B cell (primary cell): ENCODE data around the gene PHF24. TPM values are rescaled to one million over a fixed set of nuclear protein-coding genes. Genes with fewer than 3 reads are reported as not detected.
"Not testable (repeated sequence)": the region's sequence is repeated elsewhere in the genome, so short reads cannot be mapped to it uniquely, and the experiment has no call there.

Experiments used
- ATAC-seq: fragments of 200-7000 bp; cut with Tn5 transposase; one replicate; pipeline ENCODE4 v1.10.0; 2021; ENCODE audit warnings: low read depth, mild to moderate bottlenecking, moderate number of reproducible peaks, moderate library complexity
- CTCF ChIA-PET: fragments of 350-600 bp; sonication (Branson Sonifier 250); formaldehyde crosslinking; loops from one replicate; lab custom pipeline; 2021; ENCODE audit warnings: antibody characterized with exemption, inconsistent platforms; lab: Charles Lee
- POLR2A ChIA-PET: fragments of 350-600 bp; sonication (Branson Sonifier 250); formaldehyde crosslinking; loops from one replicate; lab custom pipeline; 2021; ENCODE audit warnings: antibody characterized with exemption; lab: Charles Lee
- DNase-seq: peaks from one replicate; pipeline ENCODE4 v3.0.0; 2013
- H2AFZ ChIP-seq: 2 replicates; pipeline ENCODE4 v1.6.1; 2012; ENCODE audit warnings: mild to moderate bottlenecking, low read depth, low read length; ENCODE audit not compliant: insufficient read depth, poor library complexity, severe bottlenecking
- H3K27ac ChIP-seq, 2 donors: 1 replicate in 1 of 2; 2 replicates in 1 of 2; pipeline ENCODE4 v1.5.1; 2012 to 2013; ENCODE audit warnings: low read length in 2 of 2, mild to moderate bottlenecking in 2 of 2, moderate library complexity in 1 of 2
- H3K27me3 ChIP-seq, 4 experiments: fragments of 200-600 bp in 1 of 4; sonication (generic) in 1 of 4; replicated peaks in 1 of 4; 1 replicate in 2 of 4; 2 replicates in 2 of 4; pipeline versions ENCODE4 v1.6.1 to v1.7.0; 2013 to 2016; ENCODE audit warnings: low read length in 3 of 4, mild to moderate bottlenecking in 2 of 4, mixed read lengths in 1 of 4, moderate library complexity in 1 of 4; ENCODE audit not compliant: insufficient read depth in 4 of 4, control insufficient read depth in 3 of 4; ENCODE audit errors: control extremely low read depth in 1 of 4
- H3K36me3 ChIP-seq, 2 experiments: replicated peaks in 1 of 2; 1 replicate in 1 of 2; 2 replicates in 1 of 2; pipeline versions ENCODE4 v1.6.1 to v1.7.1; 2013; ENCODE audit warnings: low read length in 1 of 2; ENCODE audit not compliant: insufficient read depth in 2 of 2, control insufficient read depth in 1 of 2; ENCODE audit errors: control extremely low read depth in 1 of 2, extremely low read depth in 1 of 2
- H3K4me1 ChIP-seq, 2 donors: fragments of 200-600 bp in 1 of 2; sonication (generic) in 1 of 2; 1 replicate in 1 of 2; 2 replicates in 1 of 2; pipeline versions ENCODE4 v1.5.1 to v1.6.1; 2013 to 2017; ENCODE audit warnings: low read length in 2 of 2; ENCODE audit not compliant: control insufficient read depth in 2 of 2, insufficient read depth in 2 of 2
- H3K4me2 ChIP-seq: replicated peaks from 2 replicates; pipeline ENCODE3; 2012; ENCODE audit warnings: mild to moderate bottlenecking, low read depth, low read length; ENCODE audit not compliant: poor library complexity, severe bottlenecking
- H3K4me3 ChIP-seq, 5 experiments: fragments of 200-600 bp in 1 of 5; sonication (generic) in 1 of 5; 1 replicate in 3 of 5; 2 replicates in 2 of 5; pipeline versions ENCODE4 v1.5.1 to v1.7.0; 2011 to 2016; ENCODE audit warnings: low read length in 4 of 5, mild to moderate bottlenecking in 4 of 5, low read depth in 2 of 5, control low read depth in 1 of 5, moderate library complexity in 1 of 5; ENCODE audit not compliant: insufficient read depth in 1 of 5; ENCODE audit errors: control extremely low read depth in 1 of 5, extremely low read depth in 1 of 5
- H3K79me2 ChIP-seq: fragments of 200-600 bp; sonication (generic); one replicate; pipeline ENCODE4 v1.6.0; 2016; ENCODE audit warnings: low read length; ENCODE audit not compliant: control insufficient read depth, insufficient read depth
- H3K9ac ChIP-seq: fragments of 200-600 bp; sonication (generic); 2 replicates; pipeline ENCODE4 v1.6.1; 2017; ENCODE audit warnings: mild to moderate bottlenecking, low read length, moderate library complexity
- H3K9me3 ChIP-seq, 3 donors: one replicate each; pipeline versions ENCODE4 v1.6.1 to v1.7.1; 2013; ENCODE audit warnings: low read length in 2 of 3; ENCODE audit not compliant: control insufficient read depth in 2 of 3, insufficient read depth in 1 of 3; ENCODE audit errors: control extremely low read depth in 1 of 3
- H4K20me1 ChIP-seq: 2 replicates; pipeline ENCODE4 v1.6.0; 2012; ENCODE audit warnings: mild to moderate bottlenecking, low read length; ENCODE audit not compliant: insufficient read depth, control insufficient read depth, poor library complexity, severe bottlenecking
- H3K27ac Mint-ChIP-seq: one replicate; pipeline ENCODE4 v1.8.0; 2021; ENCODE audit warnings: mixed read lengths
- H3K27me3 Mint-ChIP-seq: one replicate; pipeline ENCODE4 v1.8.0; 2021; ENCODE audit warnings: mixed read lengths
- H3K4me1 Mint-ChIP-seq: one replicate; pipeline ENCODE4 v1.8.0; 2021; ENCODE audit warnings: mixed read lengths
- H3K4me3 Mint-ChIP-seq: one replicate; pipeline ENCODE4 v1.8.0; 2021; ENCODE audit warnings: mixed read lengths
- H3K9me3 Mint-ChIP-seq: one replicate; pipeline ENCODE4 v1.8.0; 2022; ENCODE audit warnings: mixed read lengths; ENCODE audit not compliant: insufficient read depth
- CTCF ChIP-seq: fragments of 200-600 bp; IDR thresholded peaks from one replicate; pipeline ENCODE4 v1.8.0; 2022; ENCODE audit warnings: antibody characterized with exemption, mild to moderate bottlenecking
- EZH2 ChIP-seq: IDR thresholded peaks from 2 replicates; pipeline ENCODE4 v1.6.1; 2012; ENCODE audit warnings: borderline replicate concordance, low read depth, mild to moderate bottlenecking, moderate library complexity, low read length; ENCODE audit not compliant: insufficient read depth, poor library complexity, severe bottlenecking
- WGBS: methylation state at CpG from one replicate; pipeline ENCODE4 v1.1.5; 2013; ENCODE audit warnings: missing lambda C conversion rate; ENCODE audit not compliant: insufficient coverage; 5-methylcytosine and 5-hydroxymethylcytosine counted together
- intact Hi-C: fragments of 100-400 bp; cut with micrococcal nuclease; formaldehyde crosslinking; loops from one replicate; pipeline ENCODE4 v1.10.0; 2022
- polyA plus RNA-seq: library from polyadenylated mRNA; depleted of rRNA; stranded (reverse); fragments of >200 nt; gene quantifications from 2 replicates; pipeline ENCODE4 v1.2.3, GENCODE V29; 2012
- total RNA-seq, 2 donors: library from RNA; stranded (reverse); fragments of 120-200 nt in 1 of 2; gene quantifications; 1 replicate in 1 of 2; 2 replicates in 1 of 2; pipeline versions ENCODE4 v1.2.3 to v1.2.4, GENCODE V29; 2013 to 2022

Gene PHF24
- total and polyA plus RNA-seq, 2 donors (not counting 1 experiment from before 2014, with no cell fraction given) = not detected

- H3K27ac Mint-ChIP-seq = no peak overlapping the region
- intact Hi-C loops = no loop called here
- DNase-seq (no peak), ATAC-seq (no peak)
- Histone ChIP-seq H3K36me3 (no peaks in the 10 kb centered on the region), H3K9me3 (no peaks in the 10 kb centered on the region), H2AFZ (no peak overlapping the region), H3K27ac (no peak overlapping the region), H3K4me3 (no peak overlapping the region), H3K79me2 (no peaks in the 10 kb centered on the region), H4K20me1 (no peaks in the 10 kb centered on the region), H3K9ac (no peak overlapping the region), H3K27me3 (no peaks in the 10 kb centered on the region), H3K4me1 (no peaks in the 10 kb centered on the region), H3K4me2 (no peak overlapping the region)
- CTCF ChIA-PET = no interaction called here
- POLR2A ChIA-PET = no interaction called here
- TF ChIP-seq EZH2 (no peak), CTCF (no peak)
- H3K4me1 Mint-ChIP-seq = no peaks in the 10 kb centered on the region
- no peak overlapping the region for H3K4me3 Mint-ChIP-seq
- H3K9me3 Mint-ChIP-seq = no peaks in the 10 kb centered on the region
- H3K27me3 Mint-ChIP-seq = no peaks in the 10 kb centered on the region
Measured at GRCh38 chr9:35002623-35003022, 44.5 kb downstream of the PHF24 start.

GRCh38 chr9:35004299-35004698, 46.2 kb downstream of the PHF24 start:
- H3K27me3 ChIP-seq, CTCF ChIA-PET, H3K36me3 ChIP-seq, H3K4me1 ChIP-seq, H3K9me3 Mint-ChIP-seq, H3K27me3 Mint-ChIP-seq, H3K9ac ChIP-seq, H3K4me3 Mint-ChIP-seq, H3K27ac Mint-ChIP-seq, H4K20me1 ChIP-seq, H3K79me2 ChIP-seq, H2AFZ ChIP-seq, intact Hi-C loops, ATAC-seq, H3K9me3 ChIP-seq, H3K4me2 ChIP-seq, H3K4me3 ChIP-seq, DNase-seq, POLR2A ChIA-PET, H3K27ac ChIP-seq, H3K4me1 Mint-ChIP-seq: not testable (repeated sequence)
- 88% methylated on average over 10 of the region's 14 CpGs for WGBS
